Measurements from ENCODE around the gene SDF2.

SDF2 gene, protein sequence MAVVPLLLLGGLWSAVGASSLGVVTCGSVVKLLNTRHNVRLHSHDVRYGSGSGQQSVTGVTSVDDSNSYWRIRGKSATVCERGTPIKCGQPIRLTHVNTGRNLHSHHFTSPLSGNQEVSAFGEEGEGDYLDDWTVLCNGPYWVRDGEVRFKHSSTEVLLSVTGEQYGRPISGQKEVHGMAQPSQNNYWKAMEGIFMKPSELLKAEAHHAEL

DNA sequence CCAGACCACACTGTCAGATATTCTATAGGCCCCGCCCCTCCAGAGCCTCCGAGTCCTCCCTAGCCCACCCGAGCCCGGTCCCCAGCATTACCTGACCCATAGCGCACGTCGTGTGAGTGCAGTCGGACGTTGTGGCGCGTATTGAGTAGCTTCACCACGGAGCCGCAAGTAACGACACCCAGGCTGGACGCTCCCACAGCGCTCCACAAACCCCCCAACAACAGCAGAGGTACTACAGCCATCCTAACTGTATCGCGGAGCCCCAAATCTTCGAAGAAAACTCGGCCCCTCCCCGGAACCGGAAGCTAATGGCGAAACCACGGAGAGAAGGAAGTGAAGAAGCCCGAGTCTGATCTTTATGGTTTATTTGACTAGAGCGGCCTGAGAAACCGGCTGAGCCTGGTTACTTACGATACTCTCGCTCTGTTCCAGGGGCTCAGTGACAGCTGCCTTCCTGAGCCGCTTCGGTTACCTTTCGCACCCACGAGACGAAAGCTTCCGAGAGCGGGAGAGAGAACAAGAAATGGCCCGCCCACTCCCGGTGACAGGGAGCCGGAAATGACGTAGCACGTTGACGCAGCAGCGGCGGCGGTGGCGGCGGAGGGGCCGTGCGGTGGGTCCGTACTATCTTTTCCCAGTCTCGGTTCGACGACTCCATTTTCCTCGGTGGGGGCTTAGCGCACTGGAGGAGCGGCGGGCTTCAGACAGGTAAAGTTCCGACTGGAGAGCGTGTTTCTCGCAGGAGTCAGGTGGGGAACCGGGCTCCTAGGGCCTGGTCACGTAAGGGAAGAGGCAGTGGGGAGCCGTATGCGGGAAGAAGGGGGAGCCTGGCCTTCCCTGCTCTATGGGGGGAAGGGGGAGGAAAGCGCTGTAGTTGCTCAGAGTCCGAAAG, at the start of gene SDF2, which contains the start of gene SUPT6H:
TSS of gene SDF2 (minus strand) at position 272 of the 892 bp plus-strand sequence. CDS start at position 242, 30 bp downstream.
TSS of gene SUPT6H (plus strand) at position 571 of the 892 bp plus-strand sequence. CDS start 11,197 bp downstream, outside the sequence.
- DNase-seq: peak; percentile 94

GRCh38 chr17:28710861-28711722, 49.4 kb upstream of the SDF2 start:
- peak; percentile 95 for DNase-seq

- no peak for DNase-seq
Measured at GRCh38 chr17:28707339-28707720, 45.6 kb upstream of the SDF2 start.

DNA sequence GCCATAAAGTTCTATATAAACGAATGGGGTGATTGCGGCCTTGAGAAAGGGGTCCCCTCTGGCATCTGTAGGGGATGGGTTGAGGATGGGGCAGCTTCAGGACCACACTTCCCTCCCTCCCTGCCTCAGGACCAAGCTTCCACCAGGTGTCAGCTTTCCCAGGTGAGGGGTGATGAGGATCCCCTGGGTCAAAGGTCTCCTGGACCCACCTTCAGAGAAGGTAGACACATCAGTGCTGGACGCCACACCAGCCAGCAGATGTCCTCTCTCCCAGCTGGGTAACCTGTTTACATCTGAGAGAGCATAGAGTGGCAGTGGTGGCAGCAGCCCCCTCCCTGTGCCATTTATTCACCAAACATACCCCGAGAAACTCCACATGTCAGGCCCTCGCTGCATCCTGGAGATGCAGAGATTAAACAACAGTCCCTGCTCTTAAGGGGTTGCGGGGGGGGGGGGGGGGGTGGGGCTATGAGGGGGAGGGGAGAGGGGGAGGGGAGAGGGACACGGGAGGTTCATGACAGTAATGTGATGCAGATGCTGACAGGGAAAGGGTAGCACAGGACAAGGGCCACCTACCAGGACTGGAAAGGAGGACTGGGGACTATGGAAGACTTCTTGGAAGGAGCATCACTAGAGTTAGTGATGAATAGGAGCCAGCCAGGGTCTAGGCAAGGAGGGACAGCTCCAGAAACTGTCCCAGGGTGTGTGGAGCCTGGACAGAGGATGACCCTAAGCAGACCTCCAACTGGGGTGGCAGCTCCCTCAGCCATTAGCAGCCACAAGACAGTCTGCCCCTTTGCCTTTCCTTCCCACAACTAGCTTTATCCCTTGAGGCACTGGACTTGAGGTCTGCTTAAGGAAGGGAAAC, 45.0 kb upstream of the SDF2 start:
- no peak for DNase-seq

DNA sequence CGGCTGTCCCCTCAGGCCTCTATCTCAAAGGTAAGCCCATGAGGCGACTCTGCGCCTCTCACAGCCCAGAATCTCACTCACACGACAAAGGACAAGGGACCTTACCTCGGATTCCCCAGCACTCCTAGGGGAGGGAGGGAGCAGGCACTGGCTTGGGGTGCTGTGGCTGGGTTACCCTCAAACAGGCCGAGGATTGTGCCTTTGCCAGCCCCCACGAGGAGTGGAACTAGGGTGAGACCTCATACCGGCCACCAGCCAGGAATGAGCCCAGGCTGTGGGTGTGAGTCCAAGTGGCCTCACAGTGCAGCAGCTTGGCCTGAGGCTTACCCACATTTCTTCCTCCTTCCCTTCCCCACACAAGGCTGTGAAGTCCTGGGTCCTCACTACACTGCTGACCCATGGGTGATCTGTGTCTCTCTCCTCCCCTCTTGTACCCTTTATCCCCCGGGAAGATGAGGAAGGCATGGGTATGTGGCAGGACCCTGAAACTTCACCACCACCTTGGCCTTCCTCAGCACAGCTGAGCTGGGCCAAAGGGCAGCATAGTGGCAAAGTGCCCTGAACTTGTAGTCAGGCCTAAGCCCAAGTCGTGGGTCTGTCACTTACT, 44.1 kb upstream of the SDF2 start:
- DNase-seq: no peak

- no peak for DNase-seq
Measured at GRCh38 chr17:28705074-28705659, 43.5 kb upstream of the SDF2 start.

GRCh38 chr17:28704219-28704858, 42.6 kb upstream of the SDF2 start:
- no peak for DNase-seq

DNA sequence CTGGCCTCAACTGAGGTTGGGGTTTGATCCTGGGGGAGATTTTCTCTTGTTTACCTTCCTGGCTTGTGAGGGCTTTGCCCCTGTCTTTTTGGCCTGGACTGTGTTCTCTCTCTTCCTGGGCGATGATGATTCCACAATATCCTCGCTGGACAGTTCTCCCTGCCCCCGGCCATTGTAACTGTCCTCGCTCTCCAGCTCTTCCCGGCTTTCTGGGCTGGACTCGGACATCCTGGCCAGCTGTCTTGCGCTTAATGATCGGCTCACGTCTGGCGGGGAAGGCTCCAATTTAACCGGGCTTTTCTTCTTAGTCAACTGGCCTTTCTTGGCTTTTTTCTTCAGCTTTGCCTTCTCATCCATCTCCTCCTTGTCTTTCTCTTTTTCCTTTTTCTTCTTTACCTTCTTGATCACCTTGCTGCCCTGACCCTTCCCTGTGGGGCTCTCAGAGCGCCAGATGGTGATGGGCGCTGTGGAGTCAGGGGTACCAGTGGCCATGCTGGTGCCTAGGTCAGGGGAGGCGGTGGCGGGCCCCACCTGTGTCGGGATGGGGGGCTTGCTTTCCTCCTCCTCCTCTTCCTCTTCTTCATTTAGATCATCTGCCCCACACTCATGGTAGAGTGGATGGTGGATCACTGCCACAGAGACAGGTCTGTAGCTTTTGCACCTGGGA, 42.0 kb upstream of the SDF2 start:
- DNase-seq: no peak

DNA sequence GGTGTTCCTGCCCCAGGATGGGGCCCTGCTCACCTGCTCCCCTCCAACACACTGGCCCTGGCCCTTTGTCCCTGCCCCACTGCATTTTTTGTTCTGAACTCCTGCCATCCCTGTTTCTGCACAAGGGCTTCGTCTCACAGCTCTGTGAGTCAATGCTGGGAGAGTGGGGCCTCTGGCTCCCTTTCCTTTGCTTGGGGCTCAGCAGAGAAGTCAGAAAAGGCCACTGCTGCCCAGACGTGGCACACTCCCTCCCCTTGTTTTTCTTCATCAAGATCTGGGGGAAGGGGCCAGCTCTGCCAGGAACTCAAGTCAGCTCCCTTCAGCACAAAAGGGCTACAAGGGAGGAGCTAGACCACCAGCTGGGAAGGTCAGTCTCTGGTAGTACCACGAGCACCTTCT, 41.0 kb upstream of the SDF2 start:
- DNase-seq: no peak

DNA sequence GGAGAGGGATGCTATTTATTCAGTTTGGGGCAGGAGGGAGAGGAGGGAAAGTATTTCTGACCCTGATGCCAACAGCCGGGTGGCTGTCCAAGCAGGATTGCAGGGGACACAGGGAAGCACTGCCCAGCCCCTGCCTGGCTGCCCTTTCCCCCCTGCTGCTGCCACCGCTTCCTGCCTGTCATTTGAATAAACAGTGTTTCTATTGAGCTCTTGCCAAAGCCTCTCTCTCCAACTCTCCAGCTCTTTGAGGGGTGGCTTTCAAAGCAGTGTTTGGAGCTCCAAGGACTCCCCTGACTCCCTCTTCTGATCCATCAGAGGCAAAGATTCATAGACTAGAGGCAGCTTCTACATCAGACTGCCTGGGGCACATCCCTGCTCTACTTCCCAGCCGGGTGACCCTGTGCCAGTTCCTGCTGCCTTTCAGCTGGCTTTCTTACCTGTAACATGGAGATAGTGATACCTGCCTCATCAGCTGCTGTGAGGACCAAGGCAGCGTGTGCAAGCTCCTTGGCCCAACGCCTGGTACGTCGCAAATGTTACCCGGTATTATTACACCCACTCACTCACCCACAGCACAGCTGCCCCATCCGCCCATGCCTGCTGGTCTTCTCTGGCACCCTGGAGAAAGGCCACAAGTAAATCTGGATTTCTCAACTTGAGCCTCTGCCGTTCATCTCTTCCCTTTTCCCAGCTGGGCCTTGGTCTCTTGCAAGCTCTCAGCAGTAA, 40.5 kb upstream of the SDF2 start:
- no peak for DNase-seq

DNA sequence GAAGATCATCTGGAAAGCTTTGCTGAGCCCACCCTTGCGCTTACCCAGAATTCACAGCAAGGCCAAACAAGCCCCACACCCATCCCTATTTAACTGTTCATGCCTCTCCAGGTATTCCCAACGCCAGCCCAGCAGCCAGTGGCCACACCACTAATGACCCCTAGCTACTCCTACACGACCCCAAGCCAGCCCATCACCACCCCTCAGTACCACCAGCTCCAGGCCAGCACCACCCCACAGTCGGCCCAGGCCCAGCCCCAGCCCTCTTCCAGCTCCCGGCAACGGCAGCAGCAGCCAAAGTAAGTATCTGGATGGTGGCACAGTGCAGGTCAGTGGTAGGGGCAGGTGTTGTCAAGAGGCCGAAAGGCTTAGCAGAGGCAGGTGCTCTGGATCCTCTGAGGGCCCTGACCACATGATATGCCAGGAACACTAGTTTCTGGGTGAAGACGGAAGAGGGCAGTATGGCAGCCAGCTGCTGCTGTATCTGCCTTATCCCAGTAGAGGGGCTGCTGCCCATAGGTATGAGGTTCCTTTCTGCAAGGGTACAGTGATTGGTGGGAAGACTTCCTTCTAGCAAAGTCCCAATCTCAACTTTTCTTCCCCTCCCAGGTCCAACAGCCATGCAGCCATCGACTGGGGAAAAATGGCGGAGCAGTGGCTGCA, 39.3 kb upstream of the SDF2 start:
- DNase-seq: no peak

- DNase-seq: no peak
Measured at GRCh38 chr17:28700278-28700677, 38.6 kb upstream of the SDF2 start.

DNA sequence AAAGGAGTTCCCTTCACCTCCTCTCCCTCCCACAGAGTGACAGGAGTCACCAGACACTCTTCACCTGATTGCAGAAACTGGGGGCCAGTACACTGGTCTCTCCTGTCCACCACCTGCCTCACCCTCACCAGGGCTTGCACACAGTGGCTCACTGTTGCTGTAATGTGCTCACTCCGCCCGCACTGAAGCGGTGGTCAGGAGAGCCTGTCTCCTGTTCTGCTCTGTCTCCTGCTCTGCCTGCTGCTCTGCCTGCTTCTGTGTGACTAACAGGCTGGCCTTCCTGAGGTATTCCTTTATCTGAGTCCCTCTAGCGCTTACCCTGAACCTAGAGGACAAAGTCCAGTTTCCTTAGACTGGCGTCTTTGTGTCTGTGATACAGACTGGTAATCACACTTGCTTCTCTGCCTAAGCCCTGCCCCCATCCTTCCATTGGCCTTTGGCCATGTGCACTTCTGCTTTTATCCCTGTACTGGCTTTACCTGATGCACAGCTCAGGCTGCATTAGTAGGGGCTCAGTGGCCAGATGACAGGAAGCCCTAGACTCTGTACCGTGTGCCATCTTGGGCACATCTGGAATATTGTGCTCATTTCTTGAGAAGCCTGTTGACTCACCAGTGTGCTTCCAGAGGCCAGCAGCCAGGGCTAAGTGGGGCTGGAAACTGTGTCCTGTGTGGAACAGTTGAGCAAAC, 36.7 kb upstream of the SDF2 start:
- DNase-seq: no peak

GRCh38 chr17:28693869-28694268, 32.2 kb upstream of the SDF2 start:
- DNase-seq: no peak

DNA sequence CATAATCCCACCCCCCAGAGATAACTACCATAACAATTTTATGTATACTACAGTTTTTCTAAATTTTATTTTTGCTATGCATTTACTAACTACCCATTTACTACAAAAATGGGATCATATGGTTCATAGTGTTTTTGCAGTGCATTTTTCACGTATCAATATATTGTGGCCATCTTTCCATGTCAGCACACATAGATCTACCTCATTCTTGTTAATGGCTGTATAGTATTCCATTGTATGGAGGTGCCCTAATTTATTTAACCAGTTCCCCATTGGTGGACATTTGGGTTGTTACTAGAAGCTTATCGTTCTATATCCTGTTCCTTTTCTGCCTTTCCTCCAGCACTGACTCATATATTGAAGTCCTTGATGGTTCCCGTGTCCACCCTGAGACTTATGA, 27.3 kb upstream of the SDF2 start:
- no peak for DNase-seq

DNA sequence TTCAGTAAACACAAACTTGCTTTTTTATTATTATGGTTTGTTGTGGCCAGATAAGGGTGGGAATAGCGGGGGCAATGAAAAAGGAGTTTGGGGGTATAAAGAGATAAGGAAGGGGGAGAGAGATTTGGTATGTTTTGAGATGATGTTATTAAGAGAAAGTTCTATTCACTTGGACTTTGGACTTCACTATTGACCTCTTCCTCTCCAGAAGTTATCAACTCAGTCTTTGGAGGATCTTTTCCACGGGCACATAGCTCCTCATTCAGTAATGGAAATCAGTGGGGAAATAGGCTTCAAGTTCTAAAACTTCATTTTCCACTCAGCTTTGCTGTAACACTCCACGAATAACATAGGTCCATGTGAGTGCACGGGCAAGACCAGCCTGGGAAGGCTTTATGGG, 26.8 kb upstream of the SDF2 start:
- DNase-seq: no peak

DNA sequence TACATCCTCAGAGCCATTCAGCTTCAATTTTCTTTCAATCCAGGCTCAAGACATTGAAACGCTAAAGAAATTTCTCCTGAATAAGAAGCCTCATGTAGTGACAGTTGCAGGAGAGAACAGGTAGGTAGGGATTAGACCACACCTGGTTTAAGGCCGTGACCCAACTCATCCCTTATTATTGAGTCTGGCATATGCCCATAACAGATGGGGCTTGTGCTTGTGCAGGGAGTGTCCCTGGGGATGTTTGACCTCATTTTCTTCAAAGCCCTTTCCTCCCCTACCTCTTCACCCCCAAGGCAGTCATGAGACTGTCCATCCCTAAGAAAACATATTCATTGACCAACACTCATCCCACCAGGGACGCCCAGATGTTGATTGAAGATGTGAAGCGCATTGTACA, 24.6 kb upstream of the SDF2 start:
- no peak for DNase-seq

- DNase-seq: no peak
Measured at GRCh38 chr17:28685366-28685765, 23.7 kb upstream of the SDF2 start.
